Parathyroid adenoma (tissue), 2 donors: ENCODE measurements around the gene KRTAP5-3.
A peak's percentile ranks its signal among the peaks of the same experiment; 100 is the strongest.
"Not testable (repeated sequence)": the region's sequence is repeated elsewhere in the genome, so short reads cannot be mapped to it uniquely, and the experiment has no call there.

ENCODE experiments used
- H2AFZ ChIP-seq: fragments of 300-600 bp; sonication (generic); one replicate; pipeline ENCODE4 v1.7.0; 2017; ENCODE audit warnings: antibody characterized with exemption, mild to moderate bottlenecking
- H3K27ac ChIP-seq: fragments of 300-600 bp; sonication (generic); one replicate; pipeline ENCODE4 v1.7.0; 2017
- H3K27me3 ChIP-seq: fragments of 300-600 bp; sonication (generic); one replicate; pipeline ENCODE4 v1.7.0; 2017; ENCODE audit warnings: low read length; ENCODE audit not compliant: control insufficient read depth, insufficient read depth
- H3K36me3 ChIP-seq: fragments of 300-600 bp; sonication (generic); one replicate; pipeline ENCODE4 v1.7.0; 2017; ENCODE audit warnings: low read length; ENCODE audit not compliant: control insufficient read depth, insufficient read depth
- H3K4me1 ChIP-seq: fragments of 300-600 bp; sonication (generic); one replicate; pipeline ENCODE4 v1.7.0; 2017; ENCODE audit warnings: control low read depth
- H3K4me2 ChIP-seq: fragments of 300-600 bp; sonication (generic); one replicate; pipeline ENCODE4 v1.7.0; 2017; ENCODE audit warnings: low read length
- H3K4me3 ChIP-seq: fragments of 300-600 bp; sonication (generic); one replicate; pipeline ENCODE4 v1.7.0; 2017; ENCODE audit warnings: low read depth, low read length
- H3K79me2 ChIP-seq: fragments of 300-600 bp; sonication (generic); one replicate; pipeline ENCODE4 v1.7.0; 2017; ENCODE audit warnings: control low read depth
- H3K9ac ChIP-seq: fragments of 300-600 bp; sonication (generic); one replicate; pipeline ENCODE4 v1.7.0; 2017; ENCODE audit warnings: mild to moderate bottlenecking
- H3K9me3 ChIP-seq: fragments of 300-600 bp; sonication (generic); one replicate; pipeline ENCODE4 v1.7.0; 2017; ENCODE audit warnings: low read length; ENCODE audit not compliant: control insufficient read depth
- TF ChIP-seq, protein P1 (sequence below): fragments of 300-600 bp; sonication (generic); IDR thresholded peaks from one replicate; pipeline ENCODE4 v1.7.0; 2017; ENCODE audit warnings: antibody characterized with exemption, mild to moderate bottlenecking
- donor health status: primary hyperparathyroidism.

The KRTAP5-3 gene

DNA sequence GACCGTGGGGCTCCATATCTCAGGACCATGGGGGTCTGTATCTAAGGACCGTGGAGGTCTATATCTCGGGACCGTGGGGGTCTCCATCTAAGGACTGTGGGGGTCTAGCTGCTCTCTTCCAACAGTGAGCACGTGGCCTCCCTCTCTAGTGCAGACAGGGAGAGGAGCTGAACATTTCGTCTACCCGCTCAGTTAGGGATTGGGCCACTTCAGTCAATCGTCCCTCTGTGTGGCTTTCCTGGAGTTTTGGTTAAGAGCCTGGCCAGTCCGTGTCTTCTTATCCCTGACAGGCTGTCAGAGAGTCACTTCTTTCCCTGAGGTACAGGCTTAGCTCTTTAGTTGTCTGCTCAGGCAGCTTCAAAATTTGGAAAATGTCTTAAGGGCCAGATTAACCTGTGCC is 26.3 kb downstream of the KRTAP5-3 start:
- H2AFZ ChIP-seq: no peak overlapping the region
- no peaks in the 10 kb centered on the region for H3K9me3 ChIP-seq
- TF ChIP-seq, protein P1, sequence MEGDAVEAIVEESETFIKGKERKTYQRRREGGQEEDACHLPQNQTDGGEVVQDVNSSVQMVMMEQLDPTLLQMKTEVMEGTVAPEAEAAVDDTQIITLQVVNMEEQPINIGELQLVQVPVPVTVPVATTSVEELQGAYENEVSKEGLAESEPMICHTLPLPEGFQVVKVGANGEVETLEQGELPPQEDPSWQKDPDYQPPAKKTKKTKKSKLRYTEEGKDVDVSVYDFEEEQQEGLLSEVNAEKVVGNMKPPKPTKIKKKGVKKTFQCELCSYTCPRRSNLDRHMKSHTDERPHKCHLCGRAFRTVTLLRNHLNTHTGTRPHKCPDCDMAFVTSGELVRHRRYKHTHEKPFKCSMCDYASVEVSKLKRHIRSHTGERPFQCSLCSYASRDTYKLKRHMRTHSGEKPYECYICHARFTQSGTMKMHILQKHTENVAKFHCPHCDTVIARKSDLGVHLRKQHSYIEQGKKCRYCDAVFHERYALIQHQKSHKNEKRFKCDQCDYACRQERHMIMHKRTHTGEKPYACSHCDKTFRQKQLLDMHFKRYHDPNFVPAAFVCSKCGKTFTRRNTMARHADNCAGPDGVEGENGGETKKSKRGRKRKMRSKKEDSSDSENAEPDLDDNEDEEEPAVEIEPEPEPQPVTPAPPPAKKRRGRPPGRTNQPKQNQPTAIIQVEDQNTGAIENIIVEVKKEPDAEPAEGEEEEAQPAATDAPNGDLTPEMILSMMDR: no peak
- H3K27me3 ChIP-seq: no peaks in the 10 kb centered on the region
- no peak overlapping the region for H3K4me3 ChIP-seq
- H3K4me2 ChIP-seq: no peak overlapping the region
- H3K9ac ChIP-seq: no peak overlapping the region
- no peaks in the 10 kb centered on the region for H3K36me3 ChIP-seq
- no peaks in the 10 kb centered on the region for H3K79me2 ChIP-seq
- no peak overlapping the region for H3K27ac ChIP-seq
- no peaks in the 10 kb centered on the region for H3K4me1 ChIP-seq

DNA sequence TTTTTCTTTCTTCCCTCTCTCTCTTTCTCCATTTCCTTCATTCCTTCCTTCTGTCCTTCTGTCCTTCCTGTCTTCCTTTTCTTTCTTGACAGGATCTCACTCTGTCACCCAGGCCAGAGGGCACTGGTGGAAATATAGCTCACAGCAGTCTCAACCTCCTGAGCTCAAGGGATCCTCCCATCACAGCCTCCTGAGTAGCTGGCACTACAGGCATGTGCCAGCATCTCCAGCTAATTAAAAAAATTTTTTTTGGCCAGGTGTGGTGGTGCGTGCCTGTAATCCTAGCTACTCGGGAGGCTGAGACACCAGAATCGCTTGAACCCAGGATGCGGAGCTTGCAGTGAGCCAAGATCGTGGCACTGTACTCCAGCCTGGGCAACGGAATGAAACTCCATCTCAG is 31.4 kb downstream of the KRTAP5-3 start:
- Histone ChIP-seq H3K4me1 (no peaks in the 10 kb centered on the region), H3K9ac (no peak overlapping the region), H3K4me2 (no peak overlapping the region), H3K9me3 (no peaks in the 10 kb centered on the region), H3K27me3 (no peaks in the 10 kb centered on the region), H3K36me3 (no peaks in the 10 kb centered on the region), H2AFZ (no peak overlapping the region), H3K79me2 (no peaks in the 10 kb centered on the region), H3K4me3 (no peak overlapping the region), H3K27ac (no peak overlapping the region)
- TF ChIP-seq, protein P1: no peak

DNA sequence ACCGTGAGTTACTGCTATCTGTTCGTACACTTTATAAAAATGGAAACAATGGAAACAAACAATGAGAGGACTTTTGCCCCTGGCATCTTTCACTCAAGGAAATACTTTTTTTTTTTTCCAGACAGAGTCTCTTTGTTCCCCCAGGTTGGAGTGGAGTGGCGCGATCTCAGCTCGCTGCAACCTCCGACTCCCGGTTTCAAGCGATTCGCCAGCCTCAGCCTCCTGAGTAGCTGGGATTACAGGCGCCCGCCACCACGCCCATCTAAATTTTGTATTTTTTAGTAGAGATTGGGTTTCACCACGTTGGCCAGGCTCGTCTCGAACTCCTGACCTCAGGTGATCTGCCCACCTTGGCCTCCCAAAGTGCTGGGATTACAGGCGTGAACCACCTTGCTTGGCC is 32.5 kb downstream of the KRTAP5-3 start:
- H3K9ac ChIP-seq, H3K36me3 ChIP-seq, H3K4me3 ChIP-seq, H3K4me1 ChIP-seq, H2AFZ ChIP-seq, H3K79me2 ChIP-seq, H3K27me3 ChIP-seq, H3K27ac ChIP-seq, H3K9me3 ChIP-seq, H3K4me2 ChIP-seq: not testable (repeated sequence)

DNA sequence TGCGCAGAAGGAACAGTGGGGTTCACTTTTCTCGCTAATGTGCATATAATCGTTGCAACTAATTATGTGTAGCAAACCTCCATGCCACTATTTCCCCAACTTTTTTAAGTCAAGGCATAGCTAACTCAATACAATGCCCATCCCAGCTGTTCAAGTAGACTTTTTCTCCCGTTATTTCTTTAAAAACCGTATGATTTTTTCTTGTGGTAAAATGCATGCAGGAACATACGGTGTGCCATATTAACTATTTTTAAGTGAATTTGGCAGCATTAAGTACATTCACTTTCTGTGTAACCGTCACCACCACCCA is 33.4 kb downstream of the KRTAP5-3 start:
- Histone ChIP-seq H2AFZ (no peak overlapping the region), H3K9ac (no peak overlapping the region), H3K36me3 (no peaks in the 10 kb centered on the region), H3K4me3 (no peak overlapping the region), H3K9me3 (no peaks in the 10 kb centered on the region), H3K4me2 (no peak overlapping the region), H3K79me2 (no peaks in the 10 kb centered on the region), H3K27ac (no peak overlapping the region), H3K27me3 (no peaks in the 10 kb centered on the region), H3K4me1 (no peaks in the 10 kb centered on the region)
- TF ChIP-seq, protein P1: no peak

DNA sequence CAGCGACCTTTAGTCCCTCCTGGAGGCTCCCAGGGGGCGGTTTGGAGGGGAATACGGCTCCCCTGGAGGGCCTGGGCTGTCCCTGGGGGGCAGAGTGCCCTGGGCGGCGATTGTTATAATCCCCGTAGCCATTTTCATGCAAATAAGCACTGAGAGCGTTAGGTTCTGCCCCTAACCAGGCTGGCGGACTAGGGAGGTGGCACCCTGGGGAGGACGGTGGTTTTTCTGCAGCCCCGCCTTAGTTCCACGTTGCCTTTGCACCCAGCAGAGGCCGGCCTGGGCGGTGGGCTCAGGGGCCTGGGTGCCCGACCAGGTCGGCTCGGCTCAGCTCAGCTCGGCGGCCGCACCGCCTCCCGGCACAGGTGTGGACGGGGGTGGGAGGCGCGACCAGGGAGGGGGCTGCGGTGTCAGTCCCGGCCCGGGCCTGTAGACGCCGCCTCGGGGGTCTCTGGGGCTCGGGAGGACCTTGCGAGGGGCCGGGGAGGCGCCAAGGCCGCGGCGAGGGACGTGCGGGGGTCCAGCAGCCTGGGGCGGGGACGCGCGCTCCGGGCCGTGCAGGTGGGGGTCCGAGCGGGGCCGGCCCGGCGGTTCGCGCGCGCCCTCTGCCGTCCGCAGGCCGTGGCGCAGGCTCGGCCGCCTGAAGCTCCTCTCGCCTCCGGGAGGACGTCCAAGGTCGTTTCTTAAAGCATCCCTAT is 33.9 kb downstream of the KRTAP5-3 start:
- peak overlapping the region; percentile 80 for H2AFZ ChIP-seq
- H3K4me1 ChIP-seq: no peaks in the 10 kb centered on the region
- TF ChIP-seq, protein P1: peak; percentile 40
- peak overlapping the region; percentile 74 for H3K27ac ChIP-seq
- H3K27me3 ChIP-seq: no peaks in the 10 kb centered on the region
- no peaks in the 10 kb centered on the region for H3K36me3 ChIP-seq
- peak overlapping the region; percentile 68 for H3K4me2 ChIP-seq
- peak overlapping the region; percentile 46 for H3K4me3 ChIP-seq
- no peaks in the 10 kb centered on the region for H3K79me2 ChIP-seq
- H3K9ac ChIP-seq: no peak overlapping the region
- H3K9me3 ChIP-seq: no peaks in the 10 kb centered on the region
